Gastrocnemius medialis (tissue), 4 donors: ENCODE data around the gene OR6C75. TPM values are rescaled to one million over a fixed set of nuclear protein-coding genes. Genes with fewer than 3 reads are reported as not detected.
"Not testable (repeated sequence)": the region's sequence is repeated elsewhere in the genome, so short reads cannot be mapped to it uniquely, and the experiment has no call there.

ENCODE experiments used
- ATAC-seq, 2 donors: fragments of 150-250 bp; one replicate each; pipeline ENCODE4 v1.9.1; 2016
- DNase-seq, 2 donors: peaks; one replicate each; pipeline ENCODE4 v3.0.0-alpha.2; 2019
- H3K27ac ChIP-seq, 4 donors: fragments of 200-600 bp; sonication (generic); 1 replicate in 1 of 4; 2 replicates in 3 of 4; pipeline ENCODE4 v1.5.1; 2016 to 2018; ENCODE audit warnings: mild to moderate bottlenecking in 2 of 4, moderate library complexity in 1 of 4
- H3K27me3 ChIP-seq, 3 donors: fragments of 200-600 bp; sonication (generic) in 2 of 3; 1 replicate in 1 of 3; 2 replicates in 2 of 3; pipeline versions ENCODE4 v1.5.1 to v1.6.0; 2016 to 2019; ENCODE audit warnings: mild to moderate bottlenecking in 1 of 3, moderate library complexity in 1 of 3
- H3K36me3 ChIP-seq, 2 donors: fragments of 200-600 bp; sonication (generic) in 1 of 2; one replicate each; pipeline ENCODE4 v1.5.1; 2017 to 2018
- H3K4me1 ChIP-seq, 2 donors: fragments of 200-600 bp; sonication (generic) in 1 of 2; one replicate each; pipeline ENCODE4 v1.5.1; 2016 to 2017; ENCODE audit warnings: mild to moderate bottlenecking in 2 of 2
- H3K4me3 ChIP-seq, 4 donors: fragments of 200-600 bp; sonication (generic) in 3 of 4; 1 replicate in 1 of 4; 2 replicates in 3 of 4; pipeline ENCODE4 v1.5.1; 2016 to 2019; ENCODE audit warnings: mild to moderate bottlenecking in 2 of 4
- H3K9me3 ChIP-seq, 3 donors: fragments of 200-600 bp; sonication (generic) in 2 of 3; 1 replicate in 1 of 3; 2 replicates in 2 of 3; pipeline ENCODE4 v1.5.1; 2016 to 2019
- CTCF ChIP-seq, 5 experiments: fragments of 450-650 bp in 3 of 5; fragments of 200-600 bp in 2 of 5; sonication (generic) in 2 of 5; IDR thresholded peaks in 4 of 5; conservative IDR thresholded peaks in 1 of 5; 1 replicate in 4 of 5; 2 replicates in 1 of 5; pipeline ENCODE4 v1.5.1; 2016 to 2019; ENCODE audit warnings: antibody characterized with exemption in 5 of 5, mild to moderate bottlenecking in 3 of 5, moderate library complexity in 3 of 5
- POLR2A ChIP-seq, 2 donors: fragments of 450-650 bp; IDR thresholded peaks; one replicate each; pipeline ENCODE4 v1.6.1; 2017; ENCODE audit warnings: antibody characterized with exemption in 2 of 2, mild to moderate bottlenecking in 2 of 2, moderate library complexity in 2 of 2
- in situ Hi-C, 4 donors: fragments of 200-750 bp; cut with MboI; loops; one replicate each; pipeline versions ENCODE4 v1.15.0 to v1.8.0; 2017; ENCODE audit warnings: low sequenced_read_pairs in 4 of 4
- intact Hi-C: fragments of 100-400 bp; cut with DNase I; formaldehyde crosslinking; loops from one replicate; pipeline ENCODE4 v1.15.1; 2023; ENCODE audit warnings: low total_unique reads
- total RNA-seq, 4 donors: library from RNA; depleted of rRNA; stranded (reverse); fragments of >200 nt; gene quantifications; one replicate each; pipeline versions ENCODE4 v1.1.0 to v1.2.3, GENCODE V29; 2016

The OR6C75 gene
- total RNA-seq, 4 donors from 2014 or later: not detected

GRCh38 chr12:55414889-55415288, 52.1 kb downstream of the OR6C75 start:
- ATAC-seq, H3K36me3 ChIP-seq, intact Hi-C loops, H3K4me1 ChIP-seq, H3K27me3 ChIP-seq, H3K9me3 ChIP-seq, H3K27ac ChIP-seq, in situ Hi-C loops, DNase-seq, H3K4me3 ChIP-seq: not testable (repeated sequence)

GRCh38 chr12:55416961-55417360, 54.2 kb downstream of the OR6C75 start:
- Histone ChIP-seq H3K27ac (no peak overlapping the region), H3K36me3 (no peaks in the 10 kb centered on the region), H3K9me3 (no peaks in the 10 kb centered on the region), H3K27me3 (no peaks in the 10 kb centered on the region), H3K4me1 (no peaks in the 10 kb centered on the region), H3K4me3 (no peak overlapping the region)
- ATAC-seq (no peak), DNase-seq (no peak)
- intact Hi-C loops: no loop called here
- in situ Hi-C loops: no loop called here
- TF ChIP-seq POLR2A (IDR thresholded peaks at IDR 0.05) (no peak), CTCF (IDR thresholded peaks at IDR 0.05 in 4 of 5, conservative IDR thresholded peaks at IDR 0.05 in 1 of 5) (no peak)

Other genes with a start within 250 kb of the OR6C75 start
- gene OR9K2, start 236.6 kb upstream of the OR6C75 start, total RNA-seq: not detected
- gene OR10A7, start 141.9 kb upstream of the OR6C75 start, total RNA-seq: not detected
- gene OR6C74, start 118.4 kb upstream of the OR6C75 start, total RNA-seq: not detected
- not detected for gene OR6C6, start 66.4 kb upstream of the OR6C75 start, total RNA-seq
- gene OR6C1, start 48.6 kb upstream of the OR6C75 start, total RNA-seq: not detected
- gene OR6C3, start 32.2 kb upstream of the OR6C75 start, total RNA-seq: not detected
- not detected for gene OR6C65, start 37.6 kb downstream of the OR6C75 start, total RNA-seq
- not detected for gene OR6C76, start 63.3 kb downstream of the OR6C75 start, total RNA-seq
- gene OR6C2, start 81.1 kb downstream of the OR6C75 start, total RNA-seq: not detected
- not detected for gene OR6C70, start 107.2 kb downstream of the OR6C75 start, total RNA-seq
- not detected for gene OR6C68, start 129.4 kb downstream of the OR6C75 start, total RNA-seq
- not detected for gene OR6C4, start 186.6 kb downstream of the OR6C75 start, total RNA-seq
- not detected for gene OR2AP1, start 209.5 kb downstream of the OR6C75 start, total RNA-seq